Renal pelvis (tissue), 4 donors: ENCODE results near the gene MYADML2. TPM values are rescaled to one million over a fixed set of nuclear protein-coding genes. Genes with fewer than 3 reads are reported as not detected.

Experiments
- DNase-seq: peaks from one replicate; pipeline ENCODE4 v3.0.0-alpha.2; 2013
- polyA plus RNA-seq, 3 donors: library from polyadenylated mRNA; unstranded; fragments of 120-200 nt; gene quantifications; one replicate each; pipeline ENCODE4 v1.2.1, GENCODE V29; 2013; ENCODE audit not compliant: insufficient read length in 3 of 3

Gene MYADML2
- polyA plus RNA-seq, 3 donors: 0.17 to 0.36 (median 0.24) TPM

DNA sequence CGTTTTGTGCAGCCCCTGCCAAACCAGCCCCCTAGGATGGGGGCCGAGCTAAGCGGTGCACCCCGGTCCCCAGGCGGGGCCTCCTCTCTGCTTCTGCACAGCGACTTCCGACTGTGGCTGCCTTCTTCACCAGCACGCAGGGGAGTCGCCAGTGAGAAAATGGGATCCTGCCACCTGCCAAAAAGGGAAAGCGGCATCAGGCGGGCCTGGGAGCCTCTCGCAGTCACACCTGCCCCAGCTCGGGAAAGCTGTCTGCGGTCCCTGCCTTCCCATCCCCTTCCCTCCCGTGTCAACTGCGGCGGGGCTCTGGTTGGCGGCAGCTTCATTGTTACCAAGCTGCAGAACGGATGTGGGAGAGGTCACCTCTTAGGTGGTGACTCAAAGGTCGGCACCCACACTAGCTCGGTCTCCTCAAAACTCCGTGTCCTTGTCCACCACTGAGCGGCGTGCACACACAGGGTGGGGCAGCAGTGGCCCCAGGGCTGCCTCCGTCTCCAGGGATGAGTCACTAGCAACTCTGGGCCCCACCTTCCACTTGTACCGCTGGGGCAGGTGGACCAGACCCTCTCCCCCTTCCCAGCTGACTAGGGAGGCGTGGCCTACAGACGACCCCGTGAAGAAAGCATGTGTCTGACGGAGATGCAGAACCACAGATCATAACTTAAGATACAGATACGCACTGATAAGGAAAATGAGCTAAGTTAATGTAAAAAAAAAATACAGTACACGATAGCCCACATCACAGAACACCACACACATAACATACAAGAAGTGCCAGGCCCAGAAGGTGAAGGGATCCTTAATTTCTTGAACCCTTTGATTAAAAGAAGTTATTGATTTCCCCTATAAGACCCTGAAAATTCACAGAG is 34.4 kb downstream of the MYADML2 start:
- no peak for DNase-seq

DNA sequence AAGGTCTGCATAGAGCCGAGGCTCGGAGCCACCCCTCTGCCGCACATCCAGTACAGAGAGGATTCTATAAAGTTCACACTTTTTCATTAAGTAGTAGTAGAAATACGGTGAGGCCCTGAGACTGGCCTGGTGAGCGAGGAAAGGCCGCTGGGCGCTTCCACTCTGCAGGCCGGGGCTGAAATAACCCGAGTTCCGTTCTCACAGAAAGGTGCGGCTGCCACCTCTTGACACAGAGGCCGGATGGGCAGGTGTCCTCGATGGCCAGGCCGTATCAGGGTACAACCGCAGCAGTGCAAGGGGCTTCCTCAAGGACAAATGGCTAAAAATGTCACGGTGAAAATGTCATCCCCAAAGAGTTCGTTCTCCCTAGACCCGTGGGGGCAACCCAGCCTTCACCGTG is 35.1 kb downstream of the MYADML2 start:
- DNase-seq: no peak

DNA sequence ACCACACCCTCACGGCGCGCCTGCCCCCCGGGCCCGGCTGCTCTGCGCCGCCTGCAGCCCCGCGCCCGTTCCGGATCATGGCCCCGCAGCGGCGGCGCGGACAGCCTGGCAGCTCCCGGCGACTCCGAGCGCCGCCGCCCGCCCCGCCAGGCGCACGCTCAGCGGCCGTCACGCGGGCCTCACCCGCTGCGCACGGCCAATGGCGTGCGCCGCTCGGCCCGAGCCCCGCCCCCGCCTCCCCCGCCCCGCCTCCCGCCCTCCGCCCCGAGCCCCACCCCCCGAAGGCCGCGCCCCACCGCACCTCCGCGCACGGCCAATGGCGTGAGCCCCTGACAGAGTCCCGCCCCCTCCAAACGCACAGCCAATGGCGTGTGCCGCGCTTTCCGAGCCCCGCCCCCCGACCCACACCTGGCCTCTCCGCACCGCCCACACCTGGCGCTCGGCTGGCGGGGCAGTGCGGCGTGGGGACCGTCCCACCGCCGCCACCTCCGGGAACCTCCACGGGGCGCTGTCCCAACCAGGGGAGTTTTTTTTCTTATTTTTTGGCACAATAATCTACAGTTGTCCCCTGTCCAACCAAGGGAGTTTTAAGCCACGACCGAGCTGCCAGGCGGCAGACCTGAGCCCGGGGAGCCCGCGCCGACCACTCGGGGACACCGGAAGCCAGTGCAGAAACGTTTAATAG is 35.6 kb downstream of the MYADML2 start, which contains the start of gene PCYT2:
TSS of gene PCYT2 (minus strand) at position 123 of the 685 bp plus-strand sequence. CDS start at position 79, 44 bp downstream.
- peak; percentile 85 for DNase-seq

DNA sequence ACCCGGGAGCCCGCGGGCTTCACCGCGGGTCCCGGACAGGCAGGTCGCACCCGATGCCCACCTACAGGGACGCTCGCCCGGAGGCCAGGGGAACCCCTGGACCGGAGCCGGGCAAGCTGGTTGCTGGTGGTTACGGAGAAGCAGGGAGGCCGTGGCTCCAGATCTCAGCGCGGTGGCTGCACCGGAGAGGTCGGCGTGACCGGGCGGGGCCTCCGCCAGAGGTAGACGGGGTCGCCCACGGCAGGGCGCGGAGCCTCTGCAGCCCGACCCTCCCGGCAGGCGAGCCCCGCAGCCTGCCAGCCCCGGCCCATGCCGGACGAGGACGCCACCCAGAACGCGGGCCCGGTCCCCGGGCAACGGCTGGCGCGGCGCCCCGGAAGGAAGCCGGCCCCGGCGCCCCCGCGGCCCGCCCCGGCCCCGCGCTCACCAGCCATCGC is 36.2 kb downstream of the MYADML2 start:
- DNase-seq: no peak

DNA sequence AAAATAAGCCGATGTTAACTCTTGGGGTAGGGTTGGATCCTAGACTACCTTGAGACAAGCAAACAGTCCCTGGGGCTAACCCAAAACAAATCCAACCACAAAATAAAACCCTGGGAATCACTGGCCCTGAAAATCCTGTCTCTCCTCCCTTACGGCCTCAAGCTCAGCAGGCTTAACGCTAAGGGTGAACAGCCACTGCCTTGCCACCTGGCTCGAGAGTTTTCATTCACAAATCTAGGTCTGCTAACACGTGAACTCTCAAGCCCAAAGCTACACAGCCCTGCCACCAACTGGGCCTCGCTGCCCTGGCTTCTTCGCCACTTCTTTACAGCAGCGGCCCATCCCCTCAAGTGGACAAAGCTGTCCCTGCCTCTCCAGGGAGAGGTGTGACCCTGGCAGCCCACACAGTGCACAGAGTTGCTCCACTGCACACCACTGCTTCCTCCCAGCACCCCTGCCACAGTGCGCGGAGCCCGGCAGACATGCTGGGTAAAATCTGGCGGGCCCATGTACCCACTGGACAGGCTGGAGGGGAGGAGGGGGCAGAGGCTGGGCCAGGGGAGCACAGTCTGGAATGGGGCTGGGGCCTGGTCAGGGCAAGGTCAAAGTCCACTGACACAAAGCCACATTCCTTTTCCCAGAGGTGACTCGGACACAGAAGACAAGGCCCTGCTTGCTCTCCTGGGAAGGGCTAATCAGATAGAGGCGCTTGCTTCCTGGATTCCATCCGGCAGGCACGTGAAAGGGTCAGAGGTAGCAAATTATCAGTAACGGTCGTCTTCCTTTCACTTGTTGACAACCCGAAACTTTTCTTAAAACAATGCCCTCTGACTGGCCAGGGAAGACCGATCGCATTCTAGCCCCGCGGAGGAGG is 36.8 kb downstream of the MYADML2 start:
- DNase-seq: no peak

DNA sequence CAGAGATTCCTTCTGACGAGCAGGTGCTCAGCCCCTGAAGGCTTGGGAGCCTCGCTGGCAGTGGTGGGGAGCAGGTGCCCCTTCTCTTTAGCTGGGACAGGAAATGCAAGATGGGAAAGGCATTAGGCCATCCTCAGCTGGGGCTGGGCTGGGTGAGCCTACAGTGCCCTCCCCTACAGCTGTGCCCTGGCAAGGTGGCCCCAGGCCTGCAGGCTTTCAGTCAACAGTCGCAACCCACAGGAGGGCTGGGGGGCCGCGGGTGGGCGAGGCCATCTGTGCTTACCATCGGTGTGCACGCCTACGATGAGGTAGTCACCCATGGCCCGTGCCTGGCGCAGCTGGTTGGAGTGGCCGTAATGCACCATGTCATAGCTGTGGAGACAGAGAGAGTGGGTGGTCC is 37.8 kb downstream of the MYADML2 start:
- no peak for DNase-seq

DNA sequence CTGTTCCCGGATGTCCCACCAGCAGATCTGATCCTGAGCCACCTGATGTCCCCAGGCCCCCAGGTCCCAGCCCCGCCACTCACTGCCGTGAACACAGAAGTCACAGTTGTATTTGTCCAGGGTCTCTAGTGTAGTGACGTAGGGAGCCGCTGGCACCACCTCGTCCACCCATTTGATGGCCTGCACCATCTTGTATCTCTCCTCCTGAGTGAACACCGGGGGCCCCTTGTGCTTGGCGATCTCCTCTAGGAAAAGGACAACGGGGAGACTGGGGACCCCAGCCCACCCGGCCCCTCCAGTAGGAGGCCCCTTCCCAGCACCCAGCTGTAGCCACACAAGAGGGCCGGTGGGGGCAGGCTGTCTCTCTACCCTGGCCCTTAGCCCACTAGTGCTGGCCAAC is 38.2 kb downstream of the MYADML2 start:
- no peak for DNase-seq

DNA sequence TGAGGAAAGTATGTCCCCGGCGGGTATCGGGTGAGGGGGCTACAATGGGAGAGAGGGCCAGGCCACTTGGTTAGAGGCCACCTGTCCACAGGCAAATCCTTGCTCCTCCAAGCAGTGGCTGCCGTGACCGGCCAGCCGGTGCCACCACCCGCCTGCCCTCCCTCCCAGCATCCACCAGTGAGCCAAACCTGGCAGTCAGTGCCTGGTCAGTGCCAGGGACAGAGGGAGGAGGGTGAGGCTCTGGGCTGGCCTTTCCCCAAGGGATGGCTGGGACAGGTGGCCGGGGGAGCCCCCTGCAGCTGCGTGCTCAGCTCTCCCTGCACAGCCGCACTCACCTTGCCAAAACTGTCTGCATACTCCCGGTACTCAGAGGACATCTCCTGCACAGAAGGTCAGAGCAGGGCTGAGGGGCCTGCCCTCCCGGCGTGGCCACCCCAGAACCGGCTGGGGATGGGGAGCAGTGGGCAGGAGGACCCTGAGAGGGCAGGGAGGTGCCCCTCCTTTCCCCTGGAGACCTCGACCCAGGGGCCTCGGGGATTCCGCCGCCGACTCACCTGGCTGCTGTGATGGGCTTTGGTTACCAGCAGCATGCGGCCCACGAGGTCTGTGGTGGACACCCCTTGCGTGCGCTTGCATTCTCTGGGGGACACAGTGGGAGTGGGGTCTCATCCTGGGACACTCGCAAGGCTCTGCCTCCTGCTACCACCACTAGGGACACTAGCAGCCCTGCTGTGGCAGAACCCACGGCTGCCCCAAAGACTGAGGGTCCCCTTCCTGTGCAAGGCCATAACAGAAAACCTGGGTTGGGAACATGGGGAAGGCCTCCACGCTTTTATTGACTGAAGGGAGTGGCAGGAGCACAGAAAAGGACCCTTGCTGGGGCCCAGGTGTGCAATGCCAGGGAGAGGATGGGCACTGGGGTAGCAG is 39.6 kb downstream of the MYADML2 start:
- DNase-seq: no peak

DNA sequence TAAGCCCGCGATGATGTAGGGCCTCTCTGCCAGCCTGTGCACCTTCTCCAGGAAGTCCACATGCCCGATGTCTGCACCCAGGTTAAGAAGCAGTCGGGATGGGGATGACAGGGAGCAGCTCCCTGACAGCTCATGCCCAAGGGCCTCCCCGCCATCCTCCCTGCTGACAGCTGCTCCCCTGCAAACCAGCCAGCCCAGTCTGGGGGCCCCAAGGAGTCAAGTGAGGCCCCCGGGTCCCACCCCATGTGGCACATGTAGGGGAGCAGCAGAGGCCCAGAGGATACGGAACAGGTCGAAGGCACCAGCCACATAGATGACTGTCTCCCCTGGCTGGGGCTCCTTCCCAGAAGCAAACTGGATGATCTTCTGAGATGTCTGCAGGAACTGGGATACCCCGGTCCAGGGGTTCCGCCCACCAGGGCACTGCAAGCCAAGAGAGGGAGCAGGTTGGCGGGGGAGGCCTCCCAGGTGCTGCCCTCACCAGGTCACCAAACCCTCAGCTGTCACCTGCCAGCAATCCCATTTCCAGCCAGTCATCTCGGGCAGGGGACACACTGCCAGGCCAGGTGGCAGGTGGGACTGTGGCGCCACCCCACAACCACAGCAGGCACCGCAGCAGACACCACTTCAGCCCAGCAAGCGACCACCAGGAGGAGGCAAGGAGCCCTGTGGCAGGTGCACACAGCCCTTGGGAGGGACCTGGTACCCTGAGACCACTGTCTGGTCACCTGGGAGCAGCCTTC is 40.4 kb downstream of the MYADML2 start:
- no peak for DNase-seq

DNA sequence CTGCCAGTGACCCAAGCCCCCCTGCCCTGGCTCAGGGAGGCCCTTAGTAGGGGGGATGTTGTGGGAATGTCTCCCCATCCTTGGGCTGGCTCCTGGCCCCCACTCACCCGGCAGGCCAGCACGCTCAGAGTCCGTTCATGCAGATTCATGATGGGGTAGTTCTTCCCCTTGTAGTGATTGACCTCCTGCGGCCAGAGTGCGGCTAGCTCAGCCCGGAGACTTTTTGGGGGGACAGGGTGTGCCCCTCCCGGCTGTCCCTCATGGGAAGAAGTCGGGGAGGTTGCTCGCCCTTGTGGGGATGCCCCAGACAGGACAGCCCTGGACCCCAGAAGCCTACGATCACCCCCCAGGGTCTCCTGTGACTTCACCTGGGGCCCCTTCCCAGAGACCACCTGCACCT is 41.0 kb downstream of the MYADML2 start:
- DNase-seq: no peak

DNA sequence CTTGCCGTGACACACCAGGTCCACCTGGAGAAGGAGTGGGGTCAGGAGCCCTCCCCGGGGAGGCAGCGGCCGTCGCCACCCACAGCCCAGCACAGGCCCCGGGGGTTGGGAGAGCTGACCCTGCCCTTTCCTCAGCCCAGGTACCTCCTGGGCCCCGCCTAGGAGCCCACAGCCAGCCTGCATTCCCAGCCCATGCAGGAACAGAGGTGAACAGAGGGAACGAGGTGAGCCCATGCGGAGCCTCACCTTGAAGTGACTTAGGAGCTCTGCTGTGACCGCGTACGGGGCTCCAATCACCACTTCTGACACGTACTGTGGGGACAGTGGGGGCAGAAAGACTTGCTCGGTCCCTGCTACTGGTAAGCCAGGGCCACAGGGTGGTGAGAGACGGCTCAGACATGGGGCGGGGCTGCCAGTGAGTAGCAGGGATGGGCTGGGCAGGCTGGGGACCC is 41.6 kb downstream of the MYADML2 start:
- no peak for DNase-seq

DNA sequence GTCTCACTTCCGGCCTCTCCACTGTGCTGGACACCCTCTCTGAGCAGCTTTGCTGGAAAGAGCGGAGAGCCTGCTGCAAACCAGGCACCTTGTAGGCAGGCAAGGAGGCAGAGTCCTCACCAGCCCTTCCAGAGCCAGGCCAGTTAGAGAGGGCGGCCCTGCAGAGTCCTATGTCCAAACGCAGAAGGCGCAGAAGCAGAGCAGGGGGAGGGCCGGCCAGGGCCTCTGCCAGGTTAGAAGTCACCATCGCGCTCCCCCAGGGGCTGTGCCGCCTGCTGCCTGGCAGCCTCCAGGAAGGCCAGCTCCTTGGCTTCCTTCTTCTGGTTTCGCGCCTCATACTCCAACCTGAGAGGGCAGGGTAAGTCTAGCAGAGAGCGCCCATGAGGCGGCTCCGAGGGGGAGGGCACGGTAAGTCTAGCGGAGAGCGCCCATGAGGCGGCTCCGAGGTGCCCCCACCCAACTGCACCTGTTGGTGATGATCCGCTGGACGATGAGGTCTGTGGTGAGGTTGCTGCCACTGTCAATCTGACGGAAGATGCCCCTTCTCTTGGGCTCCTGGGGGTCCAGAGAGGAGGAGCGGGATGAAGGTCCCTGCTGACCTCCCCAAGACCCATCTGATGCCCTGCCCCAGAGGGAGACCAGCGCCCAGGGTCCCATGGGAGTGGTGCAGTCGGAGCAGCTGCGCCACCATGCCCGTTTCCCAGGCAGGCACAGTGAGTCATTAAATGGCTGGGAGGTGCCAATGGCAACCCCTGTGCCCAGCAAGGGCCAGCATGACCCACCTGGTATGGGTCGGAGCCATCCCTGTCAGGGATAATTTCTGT is 42.2 kb downstream of the MYADML2 start:
- DNase-seq: no peak

DNA sequence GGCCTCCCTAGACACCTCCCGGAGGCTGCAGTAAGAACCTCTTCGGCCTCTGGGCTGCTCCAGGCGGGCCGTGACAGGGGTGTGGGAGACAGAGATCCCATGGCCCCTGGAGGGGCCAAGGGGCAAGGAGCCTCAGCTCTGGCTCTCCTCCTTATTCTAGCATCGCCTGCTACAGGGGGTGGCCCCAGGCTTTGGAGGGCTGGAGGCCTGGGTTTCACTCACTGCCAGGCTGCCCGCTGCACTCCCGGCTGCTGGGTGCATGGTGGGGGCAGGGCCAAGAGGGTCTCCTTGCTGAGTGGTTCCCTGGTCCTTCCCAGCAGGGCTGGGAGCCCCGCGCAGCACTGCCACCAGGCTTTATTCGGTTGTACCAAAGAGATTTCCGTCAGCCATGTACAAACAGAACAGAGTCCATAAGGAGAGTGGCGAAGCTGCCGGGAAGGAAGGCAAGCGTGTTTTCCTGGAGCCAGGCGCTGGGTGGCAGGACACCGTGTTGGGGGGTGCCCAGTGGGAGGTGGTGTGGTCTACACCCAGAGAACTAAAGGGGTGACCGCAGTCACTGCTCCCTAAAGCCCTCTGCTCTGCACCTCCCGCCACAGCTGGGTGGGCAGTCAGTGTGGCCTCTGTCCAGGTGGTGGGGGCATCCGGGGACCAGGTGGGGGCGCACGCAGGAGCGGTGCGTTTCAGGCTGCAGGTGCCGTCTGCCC is 43.0 kb downstream of the MYADML2 start:
- DNase-seq: no peak

DNA sequence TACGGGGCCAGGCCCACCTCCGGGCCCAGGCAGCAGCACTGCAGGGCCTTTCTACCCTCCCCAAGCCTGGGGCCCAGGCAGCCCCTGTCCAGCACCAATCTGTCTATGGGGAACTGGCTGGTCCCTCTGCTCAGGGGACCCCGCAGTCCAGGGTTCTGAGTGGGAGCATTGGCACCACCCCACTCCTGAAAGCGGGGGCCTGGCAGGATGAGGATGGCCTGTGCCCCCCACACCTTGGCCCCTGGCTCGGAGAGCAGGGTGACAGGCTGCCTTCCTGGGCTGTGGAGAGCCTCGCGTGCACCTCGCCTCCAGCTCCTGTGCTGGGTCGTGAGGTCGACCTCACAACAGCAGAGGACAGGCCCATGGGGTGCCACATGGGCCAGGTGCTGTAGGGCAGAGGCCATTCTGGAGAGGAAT is 43.6 kb downstream of the MYADML2 start:
- no peak for DNase-seq

DNA sequence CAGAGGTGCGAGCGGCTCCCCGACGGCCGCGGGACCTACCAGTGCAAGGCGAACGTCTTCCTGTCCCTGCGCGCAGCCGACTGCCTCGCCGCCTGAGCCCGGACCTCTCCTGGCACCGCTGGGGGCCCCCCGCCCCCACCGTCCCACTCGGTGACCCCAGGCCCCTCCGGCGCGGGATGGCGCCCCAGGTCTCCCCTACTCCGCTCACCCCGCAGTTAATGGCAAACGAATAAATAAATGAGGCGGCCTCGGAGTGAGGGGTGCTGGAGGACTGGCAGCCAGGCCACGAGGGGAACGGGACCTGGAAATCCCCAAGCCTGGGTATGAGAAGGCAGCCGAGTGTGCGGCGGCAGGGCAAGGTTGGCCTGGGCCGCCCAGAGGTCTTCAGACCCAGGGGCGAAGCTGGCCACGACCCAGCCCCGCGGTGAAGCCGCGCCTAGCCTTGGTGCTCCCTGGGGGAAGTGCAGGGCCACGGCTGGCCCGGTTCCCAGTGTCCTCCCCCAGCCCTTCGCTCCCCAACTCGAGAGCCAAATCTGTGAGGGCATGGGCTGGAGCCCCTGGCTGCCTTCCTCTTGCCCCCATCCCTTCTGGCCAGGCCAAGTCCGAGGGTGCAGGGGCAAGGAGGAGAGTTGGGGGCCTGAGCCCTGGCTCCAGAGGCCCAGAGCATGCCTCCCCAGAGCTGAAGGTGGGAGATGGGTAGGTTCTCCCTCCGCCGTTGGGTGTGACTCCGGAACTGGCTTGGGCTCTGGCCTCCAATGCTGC is 44.2 kb downstream of the MYADML2 start:
- DNase-seq: no peak

DNA sequence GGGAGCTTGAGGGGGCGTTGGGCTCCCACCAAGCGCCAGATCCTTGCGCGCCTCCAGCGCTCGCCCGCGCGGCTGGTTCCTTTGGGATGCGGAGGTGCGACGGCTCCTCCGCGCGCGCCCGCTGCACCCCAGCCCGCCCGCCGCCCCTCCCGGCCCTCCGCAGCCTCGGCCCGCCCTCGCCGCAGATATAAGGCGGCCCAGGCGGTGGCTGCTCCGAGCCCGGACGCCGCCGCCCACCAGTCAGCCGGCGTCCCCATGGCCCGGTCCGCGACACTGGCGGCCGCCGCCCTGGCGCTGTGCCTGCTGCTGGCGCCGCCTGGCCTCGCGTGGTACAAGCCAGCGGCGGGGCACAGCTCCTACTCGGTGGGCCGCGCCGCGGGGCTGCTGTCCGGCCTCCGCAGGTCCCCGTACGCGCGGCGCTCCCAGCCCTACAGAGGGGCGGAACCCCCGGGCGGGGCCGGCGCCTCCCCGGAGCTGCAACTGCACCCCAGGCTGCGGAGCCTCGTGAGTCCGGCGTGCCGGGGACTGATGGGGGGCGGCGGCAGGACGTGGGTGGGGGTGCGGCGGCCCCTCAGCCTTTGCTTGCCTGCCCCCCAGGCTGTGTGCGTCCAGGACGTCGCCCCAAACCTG is 44.9 kb downstream of the MYADML2 start, which contains the start of gene NPB:
TSS of gene NPB (plus strand) at position 216 of the 630 bp plus-strand sequence. CDS start at position 256, 40 bp downstream.
- no peak for DNase-seq
